ENCODE measurements around the gene GPR156.

The GPR156 gene

GRCh38 chr3:120264963-120265362 is 20.1 kb downstream of the GPR156 start:
- no peak for TF ChIP-seq FOXM1 (IDR thresholded peaks at IDR 0.05; ENCODE audit: borderline replicate concordance, low read depth)
- TF ChIP-seq TEAD4 (IDR thresholded peaks at IDR 0.05): no peak
- TF ChIP-seq CREB1 (IDR thresholded peaks at IDR 0.05; ENCODE audit: low read depth): no peak
- TF ChIP-seq ZBTB7A (IDR thresholded peaks at IDR 0.05; ENCODE audit: low read depth): no peak
- no peak for TF ChIP-seq YY1 (IDR thresholded peaks at IDR 0.05; ENCODE audit: low read depth)
- TF ChIP-seq EP300 (IDR thresholded peaks at IDR 0.05; ENCODE audit: borderline replicate concordance): no peak
- TF ChIP-seq, protein P1, sequence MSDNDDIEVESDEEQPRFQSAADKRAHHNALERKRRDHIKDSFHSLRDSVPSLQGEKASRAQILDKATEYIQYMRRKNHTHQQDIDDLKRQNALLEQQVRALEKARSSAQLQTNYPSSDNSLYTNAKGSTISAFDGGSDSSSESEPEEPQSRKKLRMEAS (IDR thresholded peaks at IDR 0.05): no peak
- TF ChIP-seq TAF1 (IDR thresholded peaks at IDR 0.05; ENCODE audit: low read depth): no peak
- no peak for TF ChIP-seq RAD21 (IDR thresholded peaks at IDR 0.05; ENCODE audit: low read depth)

DNA sequence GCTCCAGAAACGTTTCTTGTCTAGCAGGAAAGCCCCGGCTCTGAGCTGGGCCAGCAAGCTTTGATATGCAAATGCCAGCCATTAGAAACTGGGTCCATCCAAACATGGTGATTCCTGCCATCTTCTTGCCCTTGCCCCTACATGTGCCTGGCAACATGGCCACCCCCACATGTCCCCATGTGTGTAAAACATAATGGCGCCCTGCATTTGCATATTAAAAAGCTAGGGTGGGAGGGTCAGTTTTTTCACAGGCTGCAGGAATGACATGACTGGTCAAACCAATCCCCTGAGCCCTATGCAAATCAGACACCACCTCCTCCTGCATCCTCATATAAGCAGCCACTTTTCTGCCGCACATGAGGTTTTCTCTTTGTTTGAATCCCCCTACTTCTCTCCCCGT is 21.2 kb downstream of the GPR156 start:
- TF ChIP-seq CEBPB (IDR thresholded peaks at IDR 0.05): no peak
- TF ChIP-seq, protein P2, sequence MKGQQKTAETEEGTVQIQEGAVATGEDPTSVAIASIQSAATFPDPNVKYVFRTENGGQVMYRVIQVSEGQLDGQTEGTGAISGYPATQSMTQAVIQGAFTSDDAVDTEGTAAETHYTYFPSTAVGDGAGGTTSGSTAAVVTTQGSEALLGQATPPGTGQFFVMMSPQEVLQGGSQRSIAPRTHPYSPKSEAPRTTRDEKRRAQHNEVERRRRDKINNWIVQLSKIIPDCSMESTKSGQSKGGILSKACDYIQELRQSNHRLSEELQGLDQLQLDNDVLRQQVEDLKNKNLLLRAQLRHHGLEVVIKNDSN (IDR thresholded peaks at IDR 0.05): no peak
- TF ChIP-seq ZBTB7A (IDR thresholded peaks at IDR 0.05; ENCODE audit: low read depth): no peak
- TF ChIP-seq EP300 (IDR thresholded peaks at IDR 0.05; ENCODE audit: borderline replicate concordance): no peak
- no peak for TF ChIP-seq REST (IDR thresholded peaks at IDR 0.05; ENCODE audit: low read depth)
- TF ChIP-seq TEAD4 (IDR thresholded peaks at IDR 0.05): no peak
- TF ChIP-seq FOXM1 (IDR thresholded peaks at IDR 0.05; ENCODE audit: borderline replicate concordance, low read depth): no peak
- TF ChIP-seq TAF1 (IDR thresholded peaks at IDR 0.05; ENCODE audit: low read depth): no peak
- no peak for TF ChIP-seq TCF12 (IDR thresholded peaks at IDR 0.05; ENCODE audit: low read depth)
- TF ChIP-seq RAD21 (IDR thresholded peaks at IDR 0.05; ENCODE audit: low read depth): no peak
- TF ChIP-seq, protein P1 (IDR thresholded peaks at IDR 0.05): no peak

GRCh38 chr3:120258009-120258408 is 27.0 kb downstream of the GPR156 start:
- TF ChIP-seq EP300 (IDR thresholded peaks at IDR 0.05; ENCODE audit: borderline replicate concordance): no peak
- TF ChIP-seq TEAD4 (IDR thresholded peaks at IDR 0.05): no peak
- no peak for TF ChIP-seq RAD21 (IDR thresholded peaks at IDR 0.05; ENCODE audit: low read depth)
- TF ChIP-seq NFIC (IDR thresholded peaks at IDR 0.05): no peak
- TF ChIP-seq FOXM1 (IDR thresholded peaks at IDR 0.05; ENCODE audit: borderline replicate concordance, low read depth): no peak
- TF ChIP-seq CREB1 (IDR thresholded peaks at IDR 0.05; ENCODE audit: low read depth): no peak
- no peak for TF ChIP-seq TAF1 (IDR thresholded peaks at IDR 0.05; ENCODE audit: low read depth)
- TF ChIP-seq, protein P2 (IDR thresholded peaks at IDR 0.05): no peak
- TF ChIP-seq CEBPB (IDR thresholded peaks at IDR 0.05): no peak
- TF ChIP-seq, protein P1 (IDR thresholded peaks at IDR 0.05): no peak
- no peak for TF ChIP-seq ZBTB7A (IDR thresholded peaks at IDR 0.05; ENCODE audit: low read depth)
- no peak for TF ChIP-seq EGR1 (IDR thresholded peaks at IDR 0.05)

GRCh38 chr3:120245386-120245785 is 39.6 kb downstream of the GPR156 start:
- TF ChIP-seq NFIC (IDR thresholded peaks at IDR 0.05) (no peak), EGR1 (IDR thresholded peaks at IDR 0.05) (no peak), ZBTB7A (IDR thresholded peaks at IDR 0.05; ENCODE audit: low read depth) (no peak), TCF12 (IDR thresholded peaks at IDR 0.05; ENCODE audit: low read depth) (no peak), CREB1 (IDR thresholded peaks at IDR 0.05; ENCODE audit: low read depth) (no peak), YY1 (IDR thresholded peaks at IDR 0.05; ENCODE audit: low read depth) (no peak), EP300 (IDR thresholded peaks at IDR 0.05; ENCODE audit: borderline replicate concordance) (no peak), REST (IDR thresholded peaks at IDR 0.05; ENCODE audit: low read depth) (no peak), FOXM1 (IDR thresholded peaks at IDR 0.05; ENCODE audit: borderline replicate concordance, low read depth) (no peak), TAF1 (IDR thresholded peaks at IDR 0.05; ENCODE audit: low read depth) (no peak), RAD21 (IDR thresholded peaks at IDR 0.05; ENCODE audit: low read depth) (no peak), TEAD4 (IDR thresholded peaks at IDR 0.05) (no peak)
- TF ChIP-seq, protein P2 (IDR thresholded peaks at IDR 0.05): no peak
- TF ChIP-seq, protein P1 (IDR thresholded peaks at IDR 0.05): no peak

- TF ChIP-seq NFIC (IDR thresholded peaks at IDR 0.05): no peak
- no peak for TF ChIP-seq REST (IDR thresholded peaks at IDR 0.05; ENCODE audit: low read depth)
- no peak for TF ChIP-seq ZBTB7A (IDR thresholded peaks at IDR 0.05; ENCODE audit: low read depth)
- TF ChIP-seq TCF12 (IDR thresholded peaks at IDR 0.05; ENCODE audit: low read depth): no peak
- TF ChIP-seq TEAD4 (IDR thresholded peaks at IDR 0.05): no peak
- TF ChIP-seq TAF1 (IDR thresholded peaks at IDR 0.05; ENCODE audit: low read depth): no peak
- no peak for TF ChIP-seq FOXM1 (IDR thresholded peaks at IDR 0.05; ENCODE audit: borderline replicate concordance, low read depth)
- TF ChIP-seq EGR1 (IDR thresholded peaks at IDR 0.05): no peak
- no peak for TF ChIP-seq RAD21 (IDR thresholded peaks at IDR 0.05; ENCODE audit: low read depth)
- TF ChIP-seq, protein P1 (IDR thresholded peaks at IDR 0.05): no peak
- no peak for TF ChIP-seq YY1 (IDR thresholded peaks at IDR 0.05; ENCODE audit: low read depth)
- TF ChIP-seq, protein P2 (IDR thresholded peaks at IDR 0.05): no peak
- TF ChIP-seq CREB1 (IDR thresholded peaks at IDR 0.05; ENCODE audit: low read depth): no peak
- no peak for TF ChIP-seq CEBPB (IDR thresholded peaks at IDR 0.05)
- TF ChIP-seq EP300 (IDR thresholded peaks at IDR 0.05; ENCODE audit: borderline replicate concordance): no peak
Measured at GRCh38 chr3:120244834-120245225, 40.2 kb downstream of the GPR156 start.
